Activated B cell treated with CpG ODN at 0.5 μM for 24 hours (primary cell): ENCODE measurements around the gene TRERF1. TPM values are rescaled to one million over a fixed set of nuclear protein-coding genes. Genes with fewer than 3 reads are reported as not detected.

Source experiments
- ATAC-seq: fragments of 200-7000 bp; cut with Tn5 transposase; one replicate; pipeline ENCODE4 v1.10.0; 2021; ENCODE audit warnings: low read depth, mild to moderate bottlenecking, moderate library complexity
- CTCF ChIA-PET: fragments of 350-600 bp; sonication (Branson Sonifier 250); formaldehyde crosslinking; loops from one replicate; lab custom pipeline; 2021; ENCODE audit warnings: antibody characterized with exemption; lab: Charles Lee
- POLR2A ChIA-PET: fragments of 350-600 bp; sonication (Branson Sonifier 250); formaldehyde crosslinking; loops from one replicate; lab custom pipeline; 2021; ENCODE audit warnings: antibody characterized with exemption; lab: Charles Lee
- DNase-seq: peaks from one replicate; pipeline ENCODE4 v3.0.0; 2022
- H3K27ac Mint-ChIP-seq: one replicate; pipeline ENCODE4 v1.8.0; 2020; ENCODE audit warnings: mixed read lengths
- H3K27me3 Mint-ChIP-seq: one replicate; pipeline ENCODE4 v1.8.0; 2021; ENCODE audit warnings: mixed read lengths
- H3K36me3 Mint-ChIP-seq: one replicate; pipeline ENCODE4 v1.8.0; 2021; ENCODE audit warnings: low read depth, mixed read lengths
- H3K4me1 Mint-ChIP-seq: one replicate; pipeline ENCODE4 v1.8.0; 2021; ENCODE audit warnings: mixed read lengths
- H3K4me3 Mint-ChIP-seq: one replicate; pipeline ENCODE4 v1.8.0; 2020; ENCODE audit warnings: mild to moderate bottlenecking, mixed read lengths
- H3K9me3 Mint-ChIP-seq: one replicate; pipeline ENCODE4 v1.8.0; 2020; ENCODE audit warnings: mixed read lengths
- intact Hi-C: fragments of 100-400 bp; cut with micrococcal nuclease; formaldehyde crosslinking; loops from one replicate; pipeline ENCODE4 v1.15.1; 2024
- total RNA-seq: library from RNA; stranded (reverse); gene quantifications from 2 replicates; pipeline ENCODE4 v1.2.3, GENCODE V29; 2022
- TF ChIP-seq, protein P1 (sequence below): fragments of 200-600 bp; IDR thresholded peaks from one replicate; pipeline ENCODE4 v1.8.0; 2022; ENCODE audit warnings: antibody characterized with exemption, mild to moderate bottlenecking

TRERF1 gene
- total RNA-seq, 1 donor from 2014 or later, result 4.1 TPM

DNA sequence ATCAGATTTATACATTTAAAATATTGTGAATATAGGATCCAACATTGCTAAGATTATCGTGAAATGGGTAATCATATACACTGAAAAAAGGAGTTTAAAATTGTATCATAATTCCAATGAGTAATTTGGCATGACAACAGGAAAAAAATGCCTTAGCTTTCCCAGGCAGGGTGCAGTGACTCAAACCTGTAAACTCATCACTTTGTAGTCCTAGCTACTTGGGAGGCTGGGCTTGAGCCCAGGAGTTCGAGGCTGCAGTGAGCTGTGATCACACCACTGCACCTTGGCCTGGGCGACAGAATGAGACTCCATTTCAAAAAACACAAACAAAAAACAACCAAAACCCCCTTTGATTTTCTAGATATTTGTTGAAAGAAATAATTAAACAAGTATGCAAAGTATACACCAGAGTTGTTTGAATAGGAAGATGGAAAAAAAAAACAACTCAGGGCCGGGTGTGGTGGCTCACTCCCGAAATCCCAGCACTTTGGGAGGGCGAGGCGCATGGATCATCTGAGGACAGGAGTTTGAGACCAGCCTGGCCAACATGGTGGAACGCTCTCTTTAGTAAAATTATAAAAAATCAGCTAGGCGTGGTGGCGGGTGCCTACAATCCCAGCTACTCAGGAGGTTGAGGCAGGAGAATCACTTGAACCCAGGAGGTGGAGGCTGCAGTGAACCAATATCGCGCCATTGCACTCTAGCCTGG lies 98.7 kb downstream of the TRERF1 start:
- H3K4me3 Mint-ChIP-seq, result no peak overlapping the region
- intact Hi-C loops, result no loop called here
- CTCF ChIA-PET, result no interaction called here
- POLR2A ChIA-PET, result no interaction called here
- TF ChIP-seq, protein P1, sequence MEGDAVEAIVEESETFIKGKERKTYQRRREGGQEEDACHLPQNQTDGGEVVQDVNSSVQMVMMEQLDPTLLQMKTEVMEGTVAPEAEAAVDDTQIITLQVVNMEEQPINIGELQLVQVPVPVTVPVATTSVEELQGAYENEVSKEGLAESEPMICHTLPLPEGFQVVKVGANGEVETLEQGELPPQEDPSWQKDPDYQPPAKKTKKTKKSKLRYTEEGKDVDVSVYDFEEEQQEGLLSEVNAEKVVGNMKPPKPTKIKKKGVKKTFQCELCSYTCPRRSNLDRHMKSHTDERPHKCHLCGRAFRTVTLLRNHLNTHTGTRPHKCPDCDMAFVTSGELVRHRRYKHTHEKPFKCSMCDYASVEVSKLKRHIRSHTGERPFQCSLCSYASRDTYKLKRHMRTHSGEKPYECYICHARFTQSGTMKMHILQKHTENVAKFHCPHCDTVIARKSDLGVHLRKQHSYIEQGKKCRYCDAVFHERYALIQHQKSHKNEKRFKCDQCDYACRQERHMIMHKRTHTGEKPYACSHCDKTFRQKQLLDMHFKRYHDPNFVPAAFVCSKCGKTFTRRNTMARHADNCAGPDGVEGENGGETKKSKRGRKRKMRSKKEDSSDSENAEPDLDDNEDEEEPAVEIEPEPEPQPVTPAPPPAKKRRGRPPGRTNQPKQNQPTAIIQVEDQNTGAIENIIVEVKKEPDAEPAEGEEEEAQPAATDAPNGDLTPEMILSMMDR, result no peak
- H3K27me3 Mint-ChIP-seq, result no peaks in the 10 kb centered on the region
- no peaks in the 10 kb centered on the region for H3K9me3 Mint-ChIP-seq
- no peak for DNase-seq
- no peak for ATAC-seq
- H3K4me1 Mint-ChIP-seq, result no peaks in the 10 kb centered on the region
- no peak overlapping the region for H3K27ac Mint-ChIP-seq
- no peaks in the 10 kb centered on the region for H3K36me3 Mint-ChIP-seq

DNA sequence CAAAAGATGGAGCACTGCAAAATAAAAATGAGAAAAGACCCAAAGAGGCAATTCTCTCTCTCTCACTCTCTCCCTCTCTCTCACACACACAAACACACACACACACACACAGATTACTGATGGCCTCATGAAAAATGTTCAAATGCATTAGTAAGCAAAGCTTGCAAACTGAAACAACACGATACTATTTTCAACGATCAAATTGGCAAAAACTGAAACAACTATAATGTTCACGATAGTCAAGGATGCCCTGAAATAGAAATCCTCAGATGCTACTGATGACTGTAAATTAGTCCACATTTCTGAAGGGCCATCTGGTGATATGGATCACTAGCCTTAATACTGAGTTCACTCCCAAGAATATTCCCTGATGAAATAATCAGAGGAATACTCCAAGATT lies 100.8 kb downstream of the TRERF1 start:
- Mint-ChIP-seq H3K36me3 (no peaks in the 10 kb centered on the region), H3K4me1 (no peaks in the 10 kb centered on the region), H3K27ac (no peak overlapping the region), H3K4me3 (no peak overlapping the region), H3K27me3 (no peaks in the 10 kb centered on the region), H3K9me3 (no peaks in the 10 kb centered on the region)
- ChIA-PET POLR2A (no interaction called here), CTCF (no interaction called here)
- DNase-seq (no peak), ATAC-seq (no peak)
- intact Hi-C loops, result no loop called here
- TF ChIP-seq, protein P1, result no peak

DNA sequence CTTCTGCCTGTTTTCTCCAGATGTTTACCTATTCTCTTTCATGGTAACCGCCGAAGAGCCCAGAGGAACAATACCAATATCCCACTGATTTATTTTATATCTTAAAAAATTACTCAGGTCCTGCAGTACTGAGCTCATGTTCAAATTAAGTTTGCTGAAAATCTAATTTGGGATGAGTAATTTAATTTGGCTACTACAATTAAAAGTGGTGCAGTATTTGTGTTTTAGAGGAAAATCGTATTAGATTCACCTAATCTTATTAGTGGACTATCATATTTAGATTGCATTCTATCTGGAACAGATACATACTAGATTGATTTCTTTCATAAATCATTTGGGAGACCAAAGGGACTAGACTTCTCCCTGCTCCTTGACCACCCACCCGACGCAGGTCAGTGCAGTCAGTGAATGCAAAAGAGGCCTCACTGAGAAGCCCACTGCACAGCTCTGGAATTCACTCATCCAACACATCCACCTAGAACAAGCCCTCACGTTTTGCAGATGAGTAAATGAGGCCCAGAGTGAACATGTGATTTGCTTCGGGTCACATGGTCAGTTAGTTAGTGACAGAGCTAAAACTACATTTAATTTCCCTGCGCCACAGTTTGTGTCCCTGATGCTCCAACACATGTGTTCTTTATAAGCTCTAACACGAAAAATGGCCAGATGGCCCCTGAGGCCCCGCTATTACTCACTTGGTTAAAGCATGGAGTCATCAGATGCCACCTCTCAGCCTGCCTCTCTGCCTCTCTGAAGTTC lies 101.8 kb downstream of the TRERF1 start:
- Mint-ChIP-seq H3K27ac (no peak overlapping the region), H3K4me1 (no peaks in the 10 kb centered on the region), H3K9me3 (no peaks in the 10 kb centered on the region), H3K27me3 (no peaks in the 10 kb centered on the region), H3K4me3 (no peak overlapping the region), H3K36me3 (no peaks in the 10 kb centered on the region)
- POLR2A ChIA-PET, result no interaction called here
- TF ChIP-seq, protein P1, result no peak
- intact Hi-C loops, result no loop called here
- no peak for ATAC-seq
- DNase-seq, result no peak
- CTCF ChIA-PET, result no interaction called here

DNA sequence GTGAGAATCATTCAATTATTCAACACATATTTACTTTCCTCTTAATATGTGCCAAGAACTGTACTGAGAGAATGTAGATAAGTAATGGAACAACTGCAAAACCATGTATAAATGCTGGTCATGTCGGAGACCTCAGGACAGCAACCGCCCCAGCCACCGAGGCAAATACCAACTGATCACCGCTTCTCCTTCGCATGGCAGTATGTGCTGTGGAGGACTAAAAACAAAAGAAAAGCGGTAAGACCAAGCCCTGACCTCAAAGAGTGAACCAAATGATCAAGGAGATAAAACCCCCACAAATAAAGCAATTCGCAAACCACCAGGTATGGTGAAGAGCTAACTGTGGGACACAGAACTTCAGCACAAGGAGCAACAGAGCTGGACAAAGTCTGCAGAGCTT lies 104.3 kb downstream of the TRERF1 start:
- POLR2A ChIA-PET, result no interaction called here
- Mint-ChIP-seq H3K36me3 (no peaks in the 10 kb centered on the region), H3K27ac (no peak overlapping the region), H3K9me3 (no peaks in the 10 kb centered on the region), H3K4me1 (no peaks in the 10 kb centered on the region), H3K4me3 (no peak overlapping the region), H3K27me3 (no peaks in the 10 kb centered on the region)
- CTCF ChIA-PET, result no interaction called here
- intact Hi-C loops, result no loop called here
- TF ChIP-seq, protein P1, result no peak
- ATAC-seq (no peak), DNase-seq (no peak)

DNA sequence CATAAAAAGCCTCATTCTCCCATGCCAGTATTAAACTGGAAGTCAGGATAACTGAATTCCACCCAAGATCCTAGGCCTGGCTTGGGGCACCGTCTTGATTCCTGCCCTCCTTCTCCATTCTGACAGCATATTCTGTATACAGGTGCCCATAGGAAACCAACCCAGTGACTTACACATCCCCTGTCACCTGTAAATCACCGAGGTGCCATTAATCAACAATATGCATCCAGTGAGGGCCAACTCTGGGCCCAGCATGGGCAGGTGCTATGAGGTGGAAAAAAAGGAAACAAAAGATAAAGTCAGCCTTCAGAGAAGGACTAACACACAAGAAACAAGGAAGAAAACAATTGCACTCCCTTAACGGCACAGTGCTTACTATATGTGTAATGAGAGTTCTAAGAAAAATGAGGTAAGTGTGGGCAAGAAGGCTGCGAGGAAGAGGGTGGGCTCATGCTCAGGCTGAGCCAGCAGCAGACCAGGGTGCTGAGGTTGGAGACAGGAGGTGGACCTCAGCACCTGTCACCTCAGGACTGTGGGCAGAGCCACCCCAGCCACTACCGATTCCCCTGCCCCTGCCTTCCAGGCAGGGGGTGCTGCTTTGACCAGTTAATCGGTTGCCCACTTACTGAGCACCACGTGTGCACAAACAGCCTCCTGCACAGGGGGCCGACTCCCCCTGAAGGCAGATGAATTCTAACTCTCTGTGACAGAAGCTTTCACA lies 105.9 kb downstream of the TRERF1 start:
- ChIA-PET POLR2A (interaction anchor here (1.7 kb wide), 1 partner anchor 22 kb away, joined by 4 read pairs; no protein-coding TSS in a partner anchor), CTCF (no interaction called here)
- TF ChIP-seq, protein P1, result no peak
- intact Hi-C loops, result no loop called here
- Mint-ChIP-seq H3K4me3 (no peak overlapping the region), H3K9me3 (no peaks in the 10 kb centered on the region), H3K4me1 (no peaks in the 10 kb centered on the region), H3K27ac (no peak overlapping the region), H3K27me3 (no peaks in the 10 kb centered on the region), H3K36me3 (no peaks in the 10 kb centered on the region)
- no peak for DNase-seq
- no peak for ATAC-seq
